Stimulated activated naive CD4-positive, alpha-beta T cell treated with Interleukin-2 at 50 U/mL for 16 hours (primary cell): ENCODE results near the gene ENO2.

Experiments used
- DNase-seq: peaks from one replicate; lab custom pipeline; 2025; lab: John Stamatoyannopoulos, UW

The ENO2 gene

DNA sequence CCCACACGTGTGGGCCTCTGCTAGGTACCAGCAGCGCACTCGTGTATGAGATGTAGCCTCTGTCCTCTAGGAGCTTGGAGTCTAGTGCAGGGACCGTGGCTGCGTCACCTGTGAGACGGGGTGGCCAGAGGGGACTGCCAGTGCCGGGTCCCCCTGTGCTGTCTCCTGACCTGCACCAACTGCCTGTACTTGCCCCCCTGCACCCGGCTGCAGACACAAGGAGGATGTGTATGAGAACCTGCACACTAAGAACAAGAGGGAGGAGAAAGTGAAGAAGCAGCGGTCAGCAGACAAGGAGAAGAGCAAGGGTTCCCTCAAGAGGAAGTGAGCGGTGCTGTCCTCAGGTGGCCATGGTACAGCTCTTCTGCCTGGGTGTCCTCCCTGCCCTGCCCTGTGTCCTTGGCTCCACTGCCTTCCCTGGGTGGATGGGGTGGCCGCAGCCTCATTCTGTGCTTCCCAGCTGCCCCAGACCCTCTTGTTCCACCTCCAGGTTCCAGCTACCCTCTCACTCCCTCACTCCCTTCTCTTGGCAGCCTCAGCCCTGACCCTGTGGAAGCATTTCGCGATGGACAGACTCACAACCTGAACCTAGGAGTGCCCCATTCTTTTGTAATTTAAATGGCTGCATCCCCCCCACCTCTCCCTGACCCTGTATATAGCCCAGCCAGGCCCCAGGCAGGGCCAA, 46.4 kb downstream of the ENO2 start:
- DNase-seq = no peak

DNA sequence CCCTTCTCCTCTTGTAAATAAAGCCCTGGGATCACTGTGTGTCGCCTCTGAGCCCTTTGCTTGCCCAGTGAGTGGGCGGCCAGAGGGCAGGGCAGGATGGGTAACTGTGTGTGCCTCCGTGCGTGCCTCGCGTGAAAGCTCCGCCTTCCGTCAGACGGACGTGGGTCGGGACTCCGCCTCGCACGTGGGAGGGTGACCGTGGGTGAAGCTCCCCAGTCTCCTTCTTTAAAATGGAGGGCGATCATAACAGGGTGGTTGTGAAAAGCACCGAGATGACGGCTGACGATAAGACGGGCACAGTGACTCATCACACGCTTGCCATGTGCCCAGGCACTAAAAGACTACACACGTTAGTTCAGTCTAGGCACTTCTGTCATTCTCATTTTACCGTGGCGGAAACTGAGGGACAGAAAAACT, 46.9 kb downstream of the ENO2 start:
- peak; percentile 96 for DNase-seq

DNA sequence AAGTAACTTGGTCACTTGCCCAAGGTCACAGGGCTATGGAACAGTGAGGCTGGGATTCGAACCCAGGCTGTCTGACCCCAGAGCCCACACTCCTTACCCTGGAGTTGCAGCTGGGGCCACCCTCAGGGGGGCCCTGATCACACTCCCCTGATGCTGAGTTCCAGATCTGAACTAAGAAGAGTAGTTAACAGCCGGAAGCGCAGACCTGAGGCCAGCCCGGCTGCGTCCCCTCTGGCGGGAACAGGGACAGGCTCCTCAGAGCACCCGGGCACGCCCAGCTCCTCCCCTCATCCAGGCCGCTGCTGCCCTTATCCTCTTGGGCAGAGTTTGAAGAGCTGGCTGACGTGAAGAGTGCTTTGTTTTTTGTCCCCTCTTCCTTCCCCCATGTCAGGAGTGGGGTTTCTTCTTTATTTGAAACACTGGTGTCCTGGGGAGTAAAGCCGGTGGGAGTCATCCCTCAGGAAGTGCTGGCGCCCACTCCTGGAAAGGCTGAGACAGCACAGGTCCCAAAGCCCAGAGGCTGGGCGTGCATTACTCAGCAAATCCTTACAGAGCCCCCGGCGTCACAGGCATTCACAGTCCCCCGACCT, 47.4 kb downstream of the ENO2 start:
- DNase-seq = peak; percentile 61

DNA sequence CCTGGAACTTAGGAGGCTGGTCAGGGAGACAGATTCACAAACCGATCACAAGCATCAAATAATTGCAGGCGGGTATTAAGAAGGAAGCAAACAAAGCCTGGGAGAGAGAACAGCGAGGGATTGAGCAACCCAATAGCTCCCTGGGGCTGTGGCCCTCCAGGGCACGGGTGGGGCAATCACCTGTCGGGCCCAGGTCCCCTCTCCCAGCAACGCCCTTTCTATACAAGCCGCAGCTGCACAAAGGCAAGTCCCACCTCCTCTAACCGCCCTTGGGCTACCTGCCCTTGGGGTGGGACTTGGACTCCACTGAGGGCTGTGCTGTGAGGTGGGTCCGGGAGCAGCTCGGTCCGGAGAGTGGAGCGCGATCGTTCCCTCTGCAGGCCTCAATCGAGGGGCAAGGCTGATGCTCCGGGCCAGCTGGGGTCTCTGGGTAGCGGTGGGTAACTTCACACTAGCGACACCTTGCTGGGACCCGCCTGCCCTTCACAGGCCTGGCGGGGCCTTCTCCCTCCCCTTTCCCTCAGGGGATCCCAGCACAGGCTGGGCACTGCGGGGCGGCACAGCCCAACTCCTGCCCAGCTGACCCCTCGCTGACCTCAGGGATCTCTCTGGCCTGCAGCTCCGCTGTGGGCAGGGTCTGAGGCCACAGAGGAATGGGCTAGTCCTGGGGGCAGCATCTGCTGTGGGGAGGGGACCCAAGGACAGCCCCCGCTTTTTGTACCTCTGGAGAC, 48.1 kb downstream of the ENO2 start:
- no peak for DNase-seq

DNA sequence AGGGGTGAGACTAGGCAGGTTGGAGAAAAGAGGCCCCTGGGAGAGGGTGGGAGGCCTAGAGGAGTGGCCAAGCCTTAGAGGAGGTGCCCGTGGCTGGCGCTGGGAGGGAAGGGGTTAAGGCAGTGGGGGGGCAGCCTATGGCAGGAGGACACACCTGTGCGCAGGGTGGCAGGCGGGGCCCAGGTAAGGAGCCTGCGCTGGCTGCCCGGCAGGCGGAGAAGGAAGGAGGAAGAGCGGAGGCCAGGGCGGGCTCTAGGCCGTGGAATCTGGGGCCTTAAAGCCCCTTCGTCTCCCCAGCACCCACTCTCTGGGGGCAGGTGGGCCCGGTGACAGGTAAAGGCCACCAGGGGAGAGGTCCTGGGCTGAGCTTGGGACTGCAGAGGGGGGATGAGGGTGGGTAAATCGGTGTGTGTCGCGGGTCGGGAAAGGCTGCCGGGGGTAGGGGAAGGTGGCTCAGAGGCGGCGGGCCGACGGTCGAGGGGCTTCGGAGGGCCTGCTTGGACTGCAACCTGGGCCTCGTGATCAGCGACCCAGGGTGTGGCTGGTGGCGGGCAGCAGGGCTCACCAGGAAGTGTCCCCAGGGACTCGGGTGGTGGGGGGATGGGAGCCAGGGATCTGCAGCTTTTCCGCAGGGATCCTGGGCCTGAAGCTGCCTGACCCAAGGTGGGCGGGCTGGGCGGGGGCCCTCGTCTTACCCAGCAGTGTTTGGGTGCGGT, 48.8 kb downstream of the ENO2 start:
- DNase-seq = no peak

DNA sequence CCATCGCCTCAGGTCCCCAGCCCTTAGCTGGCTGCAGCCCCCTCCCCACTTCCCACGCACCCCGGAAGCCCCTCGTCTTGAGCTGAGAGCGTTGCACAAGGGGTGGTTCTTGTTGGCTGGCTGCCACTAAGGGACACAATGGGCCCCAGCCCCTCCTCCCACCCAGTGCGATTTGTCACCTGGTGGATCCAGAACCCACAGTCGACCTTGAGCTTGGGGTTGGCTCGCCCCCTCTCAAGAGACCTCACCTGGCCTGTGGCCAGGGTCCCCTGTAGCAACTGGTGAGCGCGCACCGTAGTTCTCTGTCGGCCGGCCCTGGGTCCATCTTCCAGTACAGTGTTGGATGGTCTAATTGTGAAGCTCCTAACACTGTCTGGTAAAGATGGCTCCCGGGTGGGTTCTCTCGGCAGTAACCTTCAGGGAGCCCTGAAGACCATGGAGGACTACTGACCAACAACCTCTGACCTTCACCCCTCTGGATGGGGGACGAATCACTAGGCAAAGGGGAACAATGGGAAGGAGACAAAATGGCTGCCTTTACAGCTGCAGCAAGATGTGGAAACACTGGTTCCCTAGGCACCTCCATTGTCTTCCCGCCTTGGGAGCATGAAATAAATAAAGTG, 49.5 kb downstream of the ENO2 start:
- DNase-seq = no peak

DNA sequence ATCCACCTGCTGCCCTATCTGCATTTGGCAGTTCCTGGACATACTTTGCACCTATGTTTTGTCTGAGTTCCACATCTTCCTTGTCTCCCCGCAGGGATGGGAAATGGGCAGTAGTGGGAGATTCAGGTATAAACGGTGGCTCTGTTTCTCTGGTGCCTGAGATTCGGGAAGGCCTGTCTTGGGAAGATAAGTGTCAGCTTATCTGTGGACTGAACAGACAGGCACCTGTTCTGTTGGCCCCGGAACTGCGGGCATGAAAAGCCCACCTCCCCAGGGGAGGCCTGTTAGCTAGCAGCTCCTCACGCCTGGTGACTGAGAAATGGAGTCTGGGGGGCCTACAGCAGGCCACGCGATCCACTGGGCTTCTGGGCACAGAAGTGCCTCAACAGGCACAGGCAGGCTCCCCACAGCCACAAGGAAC, 50.2 kb downstream of the ENO2 start:
- no peak for DNase-seq

DNA sequence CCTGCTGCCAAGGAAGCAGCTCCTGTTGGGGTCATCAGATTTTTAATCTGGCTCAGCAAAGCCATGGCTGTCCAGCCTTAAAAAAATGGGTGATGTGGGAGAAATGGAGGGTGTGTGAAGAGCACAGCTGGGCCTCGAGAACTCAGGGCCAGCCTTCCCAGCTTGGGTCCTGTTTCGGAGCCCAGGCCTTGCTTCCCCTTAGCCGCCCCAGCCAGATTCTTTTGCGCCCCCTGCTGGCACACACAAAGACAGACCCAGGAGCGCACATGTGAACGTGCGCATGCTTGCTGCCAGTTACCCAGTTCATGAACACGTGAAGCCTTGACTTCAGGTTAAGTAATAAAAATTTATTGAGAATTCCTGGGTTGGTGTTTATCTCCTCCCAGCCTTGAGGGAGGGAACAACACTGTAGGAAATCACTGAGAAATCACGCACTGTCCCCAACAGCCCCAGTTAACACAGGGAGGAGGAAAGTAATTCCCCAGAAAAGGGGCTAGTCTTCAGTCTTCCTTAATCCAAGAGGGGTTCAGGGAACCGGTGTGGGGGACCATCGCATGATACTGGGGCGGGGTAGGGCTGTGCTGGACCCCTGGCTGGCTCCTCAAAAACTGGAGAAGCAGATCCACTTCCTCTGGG, 50.8 kb downstream of the ENO2 start:
- DNase-seq = peak; percentile 82

DNA sequence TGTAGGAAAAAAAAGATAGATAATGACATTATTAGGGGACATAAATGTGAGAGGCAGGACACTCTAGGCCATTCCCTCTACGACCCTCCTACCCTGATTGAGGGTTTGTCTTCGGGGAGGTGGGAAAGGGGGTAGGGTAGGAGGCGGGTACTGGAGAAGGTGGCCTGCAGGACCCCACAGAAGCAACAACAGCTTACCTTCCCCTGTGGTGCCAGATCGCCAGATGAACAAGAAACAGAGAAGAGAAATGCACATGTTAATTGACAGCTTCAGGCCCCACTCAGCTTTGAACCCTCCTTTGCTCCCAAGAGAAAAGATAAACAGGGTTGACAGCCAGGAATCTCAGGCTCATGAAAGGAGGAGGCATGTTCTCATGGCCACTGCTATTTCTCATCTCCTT, 51.3 kb downstream of the ENO2 start:
- no peak for DNase-seq

DNA sequence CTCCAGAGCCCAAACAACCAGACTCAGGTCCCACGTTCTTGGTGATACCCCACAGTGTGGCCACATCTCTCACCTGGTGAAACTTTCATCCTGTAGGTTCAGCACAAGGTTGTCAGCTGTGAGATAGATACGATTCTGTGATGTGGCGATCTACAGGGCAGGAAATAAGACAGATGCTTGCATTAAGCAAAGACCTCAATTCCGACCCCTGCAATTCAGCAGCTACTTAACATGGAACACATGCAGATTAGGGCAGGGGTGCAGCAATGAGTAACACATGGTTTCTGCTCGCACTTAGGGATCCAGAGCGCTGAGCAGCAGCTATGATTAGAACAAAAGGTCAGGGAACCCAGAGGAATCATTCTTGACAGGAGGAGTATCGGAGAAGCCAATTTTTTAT, 52.0 kb downstream of the ENO2 start:
- no peak for DNase-seq

DNA sequence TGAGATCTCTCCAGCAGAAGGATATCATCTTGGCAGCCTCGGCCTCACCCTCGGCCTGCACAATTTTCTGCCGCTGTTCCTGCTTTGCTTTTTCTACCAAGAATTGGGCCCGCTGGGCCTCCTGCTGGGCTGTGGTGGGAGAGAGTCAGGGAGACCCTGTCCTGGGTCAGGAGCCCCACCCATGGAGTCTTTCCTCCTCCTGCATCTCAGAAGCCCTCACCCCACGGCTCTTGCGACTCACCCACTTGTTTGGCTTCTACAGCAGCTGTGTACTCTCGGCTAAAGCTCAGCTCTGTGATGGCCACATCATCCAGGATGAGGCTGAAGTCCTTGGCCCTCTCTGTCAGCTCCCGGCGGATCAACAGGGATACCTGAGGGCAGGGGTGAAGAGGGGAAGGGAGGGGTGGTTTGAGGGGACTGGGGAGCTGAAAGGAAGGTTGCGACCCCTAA, 53.3 kb downstream of the ENO2 start:
- no peak for DNase-seq

DNA sequence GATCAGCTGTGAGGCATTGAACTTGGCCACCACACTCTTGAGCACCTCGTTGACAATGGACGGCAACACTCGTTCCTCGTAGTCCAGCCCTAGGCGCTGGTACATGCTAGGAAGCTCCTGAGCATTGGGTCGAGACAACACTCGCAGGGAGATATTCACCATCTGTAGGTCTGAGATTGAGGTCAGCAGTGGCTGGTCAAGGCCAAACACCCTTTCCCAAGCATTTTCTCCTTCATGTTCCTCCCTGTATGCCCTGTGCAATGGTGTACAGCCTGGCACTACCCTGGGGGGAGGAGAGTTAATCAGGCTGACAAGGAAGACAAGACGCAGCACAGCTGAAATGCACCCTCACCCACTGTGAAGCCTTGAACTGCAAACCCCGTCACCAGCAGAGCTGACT, 54.0 kb downstream of the ENO2 start:
- DNase-seq = no peak

DNA sequence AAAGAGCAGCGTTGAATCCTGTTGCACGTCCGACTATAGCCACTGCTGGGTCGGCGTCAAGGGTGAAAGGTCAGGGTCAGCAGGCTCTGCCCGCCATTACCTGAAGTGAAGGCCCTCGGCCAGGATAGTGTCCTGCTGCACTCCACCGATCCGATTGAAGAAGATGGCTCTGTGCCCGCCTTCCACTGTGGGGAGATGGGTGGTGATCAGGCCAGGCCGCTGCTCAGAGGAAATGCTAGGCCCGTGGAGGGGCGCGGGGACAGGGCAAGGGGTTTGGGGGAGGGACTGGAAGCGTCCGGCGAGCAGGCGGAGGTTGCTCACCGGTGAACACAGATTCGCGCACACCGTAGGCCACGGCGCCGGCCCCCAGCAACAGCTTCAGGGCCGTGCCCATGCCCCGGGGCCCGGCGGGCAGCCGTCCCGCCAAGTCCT, 55.7 kb downstream of the ENO2 start:
- DNase-seq = no peak
